Panc1 (cell line): Measurements from ENCODE around the gene SPIB.

Experiments used
- CTCF ChIP-seq: fragments of 450-650 bp; IDR thresholded peaks from 2 replicates; pipeline ENCODE4 v1.5.1; 2017; ENCODE audit warnings: mild to moderate bottlenecking
- POLR2AphosphoS5 ChIP-seq: IDR thresholded peaks from 2 replicates; pipeline ENCODE4 v1.6.1; 2012; ENCODE audit warnings: mild to moderate bottlenecking, low read depth, low read length, moderate library complexity
- REST ChIP-seq, 2 experiments: IDR thresholded peaks; 2 replicates each; pipeline ENCODE4 v1.6.1; 2011 to 2012; ENCODE audit warnings: low read depth in 2 of 2, control low read depth in 1 of 2, low read length in 1 of 2, mild to moderate bottlenecking in 1 of 2, moderate library complexity in 1 of 2; ENCODE audit not compliant: insufficient read depth in 1 of 2
- SIN3A ChIP-seq: IDR thresholded peaks from 2 replicates; pipeline ENCODE4 v1.6.1; 2012; ENCODE audit warnings: low read depth, mild to moderate bottlenecking, low read length, moderate library complexity, borderline replicate concordance; ENCODE audit not compliant: insufficient read depth
- TCF7L2 ChIP-seq: IDR thresholded peaks from 2 replicates; pipeline ENCODE4 v1.6.1; 2011; ENCODE audit warnings: mild to moderate bottlenecking, low read depth, low read length, inconsistent platforms

DNA sequence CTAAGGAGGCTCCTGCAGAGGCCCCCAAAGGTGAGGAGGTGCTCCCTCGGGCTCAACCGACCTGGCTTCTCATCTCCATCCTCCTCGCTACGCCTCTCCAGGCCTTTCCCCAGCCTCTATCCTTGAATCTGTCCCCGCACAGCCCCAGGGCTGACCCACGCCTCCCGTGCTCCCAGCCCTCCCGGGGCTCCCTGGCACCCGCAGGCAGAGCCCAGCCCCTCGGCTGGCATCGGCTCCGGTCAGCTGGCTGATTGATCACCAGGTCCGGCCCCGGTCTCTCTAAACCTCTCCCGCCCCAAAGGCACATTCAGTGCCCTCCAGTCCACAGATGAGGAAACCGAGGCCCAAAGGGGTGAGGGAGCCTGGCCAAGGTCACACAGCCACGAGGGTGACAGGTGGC lies 16.5 kb downstream of the SPIB start:
- TF ChIP-seq CTCF = no peak
- no peak for TF ChIP-seq POLR2AphosphoS5
- no peak for TF ChIP-seq REST (IDR thresholded peaks at IDR 0.05; ENCODE audit: insufficient read depth in 1 of 2, low read depth in 2 of 2, low read length in 1 of 2)
- no peak for TF ChIP-seq SIN3A
- no peak for TF ChIP-seq TCF7L2
